HuH-7.5 (cell line): ENCODE measurements around the gene ODAD2.

Source experiments
- DNase-seq: peaks from one replicate; pipeline ENCODE4 v3.0.0; 2011; ENCODE audit warnings: low spot score

ODAD2 gene

DNA sequence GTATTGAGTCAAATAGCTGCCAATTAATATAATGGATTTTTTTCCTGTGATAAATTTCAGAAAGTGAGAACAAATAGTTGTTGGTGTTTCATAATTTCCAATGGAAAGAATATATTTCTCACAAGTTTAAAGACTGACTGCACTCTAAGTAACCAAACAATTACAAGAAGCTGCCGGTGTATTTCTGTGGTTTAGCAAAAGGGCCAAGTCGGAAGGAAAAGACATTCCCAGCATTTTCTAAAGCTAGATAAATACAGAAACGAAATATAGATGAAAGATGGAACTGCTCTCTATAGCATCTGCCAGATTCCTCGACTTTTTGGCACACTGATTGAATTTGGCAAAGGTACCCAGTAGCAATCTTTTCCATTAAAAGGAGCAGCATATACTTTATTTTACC, 160.5 kb downstream of the ODAD2 start:
- no peak for DNase-seq

DNA sequence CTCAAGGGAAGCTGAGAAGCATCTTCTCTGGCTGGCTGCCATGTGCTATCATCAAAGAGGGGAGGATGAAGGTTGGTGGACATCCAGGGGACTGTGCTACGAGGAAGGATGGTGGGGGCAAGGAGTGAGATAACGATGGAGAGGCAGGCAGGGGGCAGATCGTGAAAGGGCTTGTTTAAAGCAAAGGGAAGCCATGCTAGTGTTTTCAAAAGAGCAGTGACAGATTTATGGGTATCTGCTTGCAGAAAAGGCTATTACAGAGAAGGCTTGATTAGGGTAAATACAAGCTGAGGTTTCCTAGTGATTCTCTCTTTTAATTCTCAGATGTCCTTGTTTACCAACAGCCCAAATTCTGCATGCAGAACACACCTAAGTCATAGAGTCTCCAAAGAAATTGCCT, 164.4 kb downstream of the ODAD2 start:
- DNase-seq, result no peak

GRCh38 chr10:27833792-27834191, 165.1 kb downstream of the ODAD2 start:
- DNase-seq, result no peak

DNA sequence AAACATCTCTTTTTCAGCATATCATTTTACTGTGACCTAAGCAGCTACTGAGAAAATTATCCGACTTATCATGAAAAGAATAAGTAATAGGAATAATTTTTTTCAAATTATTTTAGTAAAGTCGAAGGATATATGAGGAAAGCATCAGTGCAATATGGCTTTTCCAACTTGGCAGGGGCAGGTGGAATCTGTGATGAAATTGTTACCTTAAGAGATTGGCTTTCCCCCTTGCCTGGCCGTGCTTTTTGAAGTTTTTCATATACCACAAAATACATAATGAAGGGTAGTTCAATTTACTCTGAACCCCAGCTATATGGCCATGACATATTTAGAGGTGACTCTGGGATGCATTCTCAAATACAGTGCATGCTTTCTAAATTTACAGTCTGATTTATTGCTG, 166.1 kb downstream of the ODAD2 start:
- no peak for DNase-seq

- DNase-seq, result no peak
These were observed 172.5 kb downstream of the ODAD2 start for GRCh38 chr10:27826369-27826768.

GRCh38 chr10:27822301-27822700, 176.6 kb downstream of the ODAD2 start:
- no peak for DNase-seq

GRCh38 chr10:27820637-27821036, 178.2 kb downstream of the ODAD2 start:
- DNase-seq, result no peak

DNA sequence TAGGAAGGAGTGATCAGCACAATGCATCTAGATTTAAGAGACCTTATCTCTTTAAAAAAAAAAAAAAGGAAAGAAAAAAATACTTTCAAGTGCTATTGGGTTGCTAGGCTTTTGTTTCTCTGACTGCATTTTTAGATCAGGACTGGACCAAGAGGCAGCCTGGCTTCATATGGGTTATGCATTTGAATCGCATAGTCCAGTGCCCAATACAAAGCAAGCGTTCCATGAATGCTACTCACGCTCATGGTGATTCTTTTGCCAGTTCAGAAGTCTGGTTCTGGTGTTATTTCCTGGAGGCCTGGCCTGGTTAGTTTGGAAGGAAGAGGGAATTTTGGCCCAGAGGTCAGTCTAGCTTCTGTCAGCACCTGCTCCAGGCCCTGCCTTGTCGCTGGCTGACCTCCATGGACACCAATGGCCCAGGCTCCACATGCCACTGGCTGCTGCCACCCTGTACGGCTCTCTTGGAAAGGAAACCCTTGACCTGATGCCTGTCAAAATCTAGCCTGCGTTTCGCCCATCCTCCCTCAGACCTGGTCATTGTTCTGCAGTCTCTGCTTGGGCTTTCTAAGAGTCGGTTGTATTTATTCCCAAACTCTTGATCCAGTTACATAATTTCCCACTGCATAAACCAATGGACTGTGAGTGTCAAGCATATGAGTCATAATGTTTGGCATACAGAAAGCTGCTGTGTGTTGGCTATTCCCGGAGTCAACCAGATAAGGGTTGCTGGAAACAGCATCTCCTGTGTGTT, 178.9 kb downstream of the ODAD2 start:
- DNase-seq, result no peak

GRCh38 chr10:27816320-27816719, 182.6 kb downstream of the ODAD2 start:
- no peak for DNase-seq

DNA sequence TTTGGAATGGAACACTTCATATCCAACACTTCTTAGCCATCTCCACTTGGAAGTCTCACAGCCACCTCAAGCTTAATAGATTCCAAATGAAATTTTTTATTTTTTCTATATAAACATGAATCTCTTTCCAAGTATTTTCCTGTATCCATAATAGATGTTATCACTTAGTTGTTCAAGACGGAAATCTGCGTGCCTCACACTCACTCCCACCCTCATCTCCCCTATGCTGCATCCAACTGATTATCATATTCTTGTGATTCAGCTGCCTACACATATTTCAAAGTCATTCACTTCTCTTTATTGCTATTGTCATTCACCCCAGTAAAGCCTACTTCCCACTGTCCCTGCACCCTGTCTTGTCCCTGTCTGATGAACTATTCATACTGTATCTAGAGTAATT, 183.0 kb downstream of the ODAD2 start:
- DNase-seq, result no peak

DNA sequence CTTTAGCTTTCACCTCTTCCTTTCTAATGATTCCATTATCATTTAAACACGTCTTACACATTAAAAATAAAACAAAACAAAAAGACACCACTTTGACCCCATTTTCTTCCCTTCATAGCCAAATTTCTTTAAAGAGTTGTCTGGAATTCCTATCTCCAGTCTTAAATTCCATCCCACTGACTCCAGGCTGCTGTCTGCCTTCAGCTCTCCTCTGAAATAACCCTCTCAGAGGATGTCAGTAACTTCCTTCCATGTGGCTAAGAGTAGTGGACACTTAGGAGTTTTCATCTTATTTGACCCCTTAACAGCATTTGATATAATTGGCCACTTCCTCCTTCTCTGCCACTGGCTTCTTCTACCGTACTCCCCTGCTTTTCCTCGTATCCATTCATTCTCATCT, 183.6 kb downstream of the ODAD2 start:
- DNase-seq, result no peak

DNA sequence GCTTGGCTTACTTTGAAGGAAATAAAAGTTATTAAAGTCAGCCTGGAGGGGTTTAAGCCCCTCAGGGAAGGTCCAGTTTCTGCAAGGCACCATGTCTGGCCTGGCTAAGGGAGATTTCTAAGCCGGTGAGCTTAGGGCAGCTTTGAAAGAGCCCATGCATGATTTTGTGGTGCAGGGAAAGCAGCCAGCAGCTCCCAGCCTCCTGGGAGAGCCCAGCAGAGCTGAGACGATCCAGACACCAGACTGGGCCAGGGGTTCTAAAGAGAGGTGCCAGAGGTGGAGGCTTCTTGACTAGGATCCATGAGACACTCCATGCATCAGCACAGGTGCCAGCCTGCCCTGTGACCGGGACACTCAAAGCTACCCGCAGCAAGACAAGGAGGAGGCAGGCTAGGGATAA, 193.7 kb downstream of the ODAD2 start:
- no peak for DNase-seq

DNA sequence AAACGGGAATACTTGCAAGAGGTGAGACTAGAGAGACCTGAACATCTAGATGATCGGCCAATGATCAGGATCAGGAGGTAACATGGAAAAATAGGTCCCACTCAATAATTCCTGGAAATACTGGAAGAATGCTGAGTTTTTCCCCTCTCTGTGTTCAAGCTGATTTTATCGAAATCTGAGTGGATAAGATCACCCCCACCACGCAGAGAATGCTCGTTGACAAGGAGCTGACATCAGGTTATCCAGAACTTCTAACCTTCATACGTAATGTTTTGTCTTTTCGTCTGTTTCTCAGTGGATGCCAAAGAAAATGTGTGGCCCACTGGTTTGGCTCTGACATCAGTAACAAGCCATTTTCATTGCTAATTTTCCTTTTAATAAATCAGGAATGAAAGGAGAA, 194.7 kb downstream of the ODAD2 start:
- DNase-seq, result no peak

- no peak for DNase-seq
These were observed 197.6 kb downstream of the ODAD2 start for GRCh38 chr10:27801171-27801785.

- no peak for DNase-seq
These were observed 199.8 kb downstream of the ODAD2 start for GRCh38 chr10:27799046-27799445.

GRCh38 chr10:27794157-27794556, 204.7 kb downstream of the ODAD2 start:
- no peak for DNase-seq

DNA sequence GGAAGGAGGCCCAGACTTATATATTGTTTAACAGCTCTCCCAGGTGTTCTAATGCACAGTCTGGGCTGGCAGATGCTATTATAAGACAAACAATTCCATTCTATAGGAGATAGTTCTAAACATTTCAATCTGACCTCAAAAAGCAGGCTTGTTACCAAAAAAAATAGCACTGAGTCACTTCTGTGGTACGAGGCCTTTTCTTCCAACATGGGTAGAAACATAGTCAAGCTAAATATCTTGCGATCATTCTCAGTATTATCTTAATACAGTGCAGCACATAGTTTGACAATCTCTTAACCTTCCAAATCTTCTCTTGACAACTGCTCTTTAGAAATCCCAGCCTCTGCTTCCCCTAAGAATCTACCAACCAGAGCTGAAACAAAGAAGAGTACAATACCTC, 206.7 kb downstream of the ODAD2 start:
- no peak for DNase-seq

- no peak for DNase-seq
These were observed 214.6 kb downstream of the ODAD2 start for GRCh38 chr10:27784272-27784671.

- DNase-seq, result no peak
These were observed 215.2 kb downstream of the ODAD2 start for GRCh38 chr10:27783660-27784059.

DNA sequence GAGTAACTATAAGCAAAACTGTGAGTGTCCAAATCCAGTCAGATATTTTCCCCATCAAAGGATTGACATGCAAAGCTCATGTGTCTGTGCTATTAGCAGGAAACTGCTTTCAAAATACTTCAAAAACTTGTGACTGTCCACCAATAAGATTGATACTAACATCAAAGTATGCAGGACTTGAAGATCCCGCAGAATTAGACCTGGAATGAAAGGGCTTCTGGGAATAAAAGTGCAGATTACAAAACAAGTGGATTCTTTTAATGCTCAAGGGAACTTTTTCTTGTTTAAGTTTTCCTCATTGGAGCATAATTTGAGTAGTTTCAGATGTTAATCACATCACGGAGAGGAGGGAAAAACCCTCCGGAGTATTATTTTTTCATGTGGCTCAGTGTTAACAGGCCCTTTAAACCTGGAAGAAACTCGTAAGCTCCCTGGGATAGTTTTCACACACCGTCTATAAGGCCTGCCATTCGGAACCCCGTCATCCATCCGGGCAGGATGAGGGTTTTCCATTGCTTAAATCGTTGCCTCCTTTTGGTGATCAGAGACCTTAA, 219.3 kb downstream of the ODAD2 start:
- no peak for DNase-seq

DNA sequence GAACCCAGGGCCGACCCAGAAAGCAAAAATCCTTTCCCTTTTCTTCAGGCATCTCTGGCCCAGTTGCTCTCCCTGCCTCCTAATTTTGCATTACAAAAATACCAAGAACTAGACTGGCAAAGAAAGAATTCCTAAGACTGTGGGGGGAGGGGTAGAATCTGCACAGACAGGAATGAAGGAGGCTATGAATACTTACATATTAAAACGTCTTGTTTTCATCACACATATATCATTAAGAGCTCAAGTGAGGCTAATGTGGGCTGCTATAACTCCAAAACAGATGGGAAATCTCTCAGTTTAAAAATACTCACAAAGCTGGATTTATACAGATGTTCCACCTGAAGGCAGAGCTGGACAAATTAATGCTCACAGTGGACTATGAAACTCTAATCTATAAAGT, 224.0 kb downstream of the ODAD2 start:
- no peak for DNase-seq

DNA sequence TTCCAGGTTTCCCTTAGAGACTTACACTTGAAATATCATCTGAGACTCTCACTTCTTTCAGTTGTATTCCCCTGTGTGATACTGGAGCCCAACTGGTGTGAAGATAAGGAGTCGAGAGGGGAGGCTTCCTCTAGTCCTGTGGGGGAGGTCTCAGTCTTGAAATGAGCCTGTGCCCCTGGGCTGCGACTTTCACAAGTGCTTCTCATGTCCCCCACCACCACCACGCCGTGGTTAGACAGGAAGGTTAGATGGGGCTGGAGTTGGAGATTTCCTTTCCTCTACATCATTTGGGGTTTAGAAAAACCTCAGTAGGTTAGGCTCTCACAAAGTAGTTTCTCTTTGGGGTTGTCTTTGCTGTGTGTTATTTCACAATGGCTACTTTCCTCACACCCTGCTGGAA, 227.6 kb downstream of the ODAD2 start:
- DNase-seq, result no peak

- no peak for DNase-seq
These were observed 228.7 kb downstream of the ODAD2 start for GRCh38 chr10:27770181-27770580.
